Stimulated activated CD4-positive, alpha-beta T cell treated with anti-CD3 and anti-CD28 coated beads, Interleukin-4, amount 100 ng/mL, for 48 hours (primary cell): Measurements from ENCODE around the gene GPS1.

Source experiments
- DNase-seq, 2 donors: peaks; one replicate each; pipeline ENCODE4 v3.0.0-alpha.2; 2020; ENCODE audit warnings: low read depth in 2 of 2

Gene GPS1

DNA sequence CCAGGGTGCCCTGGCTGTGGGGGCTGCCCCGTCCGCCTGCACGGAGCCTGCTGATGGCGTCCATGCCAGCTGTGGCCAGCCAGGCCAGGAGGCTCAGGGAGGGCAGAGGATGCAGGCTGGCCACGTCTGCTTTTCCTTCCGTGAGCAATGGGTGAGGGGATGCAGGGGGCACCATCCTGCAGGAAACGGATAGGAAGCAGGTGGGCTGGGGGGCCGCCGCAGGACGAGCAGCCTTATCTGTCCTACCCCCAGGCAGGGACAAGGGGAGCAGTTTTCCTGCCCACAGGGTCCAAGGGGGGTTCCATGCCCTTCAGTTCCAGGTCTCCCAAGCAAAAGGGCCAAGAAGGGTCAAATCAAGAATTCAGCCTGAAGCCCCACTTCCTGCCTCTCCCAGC lies 7.2 kb downstream of the GPS1 start:
- DNase-seq = no peak

DNA sequence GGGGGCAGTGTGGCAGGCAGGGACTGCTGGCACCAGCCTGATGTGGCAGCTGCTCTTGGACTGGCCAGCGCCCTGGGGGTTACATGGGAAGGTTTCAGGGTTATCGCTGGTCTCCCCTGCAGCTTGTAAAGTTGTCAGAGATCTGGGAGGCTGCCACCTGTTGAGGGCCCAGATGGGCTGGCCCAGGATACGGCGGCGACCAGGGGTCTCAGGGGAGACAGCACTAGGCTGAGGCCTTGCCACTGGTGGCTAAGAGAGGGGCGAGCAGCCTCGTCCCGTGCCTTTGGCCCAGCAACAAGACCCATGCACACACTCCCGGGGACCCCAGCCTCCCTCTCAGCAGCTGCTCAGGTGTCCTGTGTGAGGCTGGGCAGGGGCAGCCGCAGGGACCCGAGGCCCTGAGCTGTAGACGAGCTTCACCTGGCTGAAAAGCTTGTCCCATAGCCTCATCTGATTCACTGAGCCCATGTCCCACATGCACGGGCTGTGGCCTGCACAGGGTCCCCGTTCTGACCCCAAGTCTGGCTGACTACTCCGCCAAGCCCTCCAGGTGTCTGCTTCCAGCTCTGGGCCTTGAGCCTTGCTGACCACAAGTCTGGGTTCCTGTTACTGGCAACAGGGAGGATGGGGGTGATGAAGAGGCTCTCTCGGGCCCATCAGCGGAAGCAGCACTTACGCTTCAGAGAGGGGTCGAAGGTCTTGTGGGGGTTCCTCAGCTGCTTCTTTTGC lies 7.7 kb downstream of the GPS1 start:
- DNase-seq = no peak

DNA sequence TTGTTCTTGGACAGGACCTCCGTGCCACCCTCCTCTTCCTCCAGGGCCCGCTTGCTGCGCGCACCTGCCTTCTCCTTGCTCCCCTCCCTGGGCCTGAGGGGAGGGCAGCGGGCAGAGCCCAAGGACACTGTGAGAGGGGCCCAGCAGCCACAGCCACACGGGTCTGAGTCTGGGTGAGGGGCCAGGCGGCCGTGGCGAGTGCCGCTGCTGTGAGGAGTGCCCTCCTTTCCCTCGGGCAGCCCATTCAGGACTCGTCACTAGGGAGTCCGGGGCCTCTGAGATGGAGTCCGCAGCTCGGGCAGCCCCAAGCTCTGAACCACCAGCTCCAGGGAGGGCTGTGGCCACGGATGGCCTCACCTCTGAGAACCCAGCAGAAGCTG lies 8.3 kb downstream of the GPS1 start:
- no peak for DNase-seq

DNA sequence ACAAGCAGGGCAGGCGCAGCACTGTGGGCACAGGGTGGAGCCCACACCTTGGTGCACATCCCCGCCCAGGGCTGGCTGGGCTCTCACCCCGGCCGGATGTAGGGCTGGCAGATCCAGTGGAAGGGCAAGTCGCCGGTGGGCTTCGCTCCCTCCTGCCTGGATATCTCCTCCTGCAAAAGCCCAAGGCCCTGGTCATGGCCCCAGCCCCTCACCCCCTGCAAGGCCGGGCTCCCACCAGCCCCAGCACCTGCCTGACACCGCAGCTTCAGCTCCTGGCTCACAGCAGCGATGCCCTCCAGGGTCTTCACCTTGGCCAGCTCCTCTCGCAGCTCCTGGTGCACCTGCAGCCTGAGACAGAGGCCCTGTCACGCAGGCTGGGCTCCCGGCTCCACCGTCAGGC lies 8.9 kb downstream of the GPS1 start:
- DNase-seq = no peak

DNA sequence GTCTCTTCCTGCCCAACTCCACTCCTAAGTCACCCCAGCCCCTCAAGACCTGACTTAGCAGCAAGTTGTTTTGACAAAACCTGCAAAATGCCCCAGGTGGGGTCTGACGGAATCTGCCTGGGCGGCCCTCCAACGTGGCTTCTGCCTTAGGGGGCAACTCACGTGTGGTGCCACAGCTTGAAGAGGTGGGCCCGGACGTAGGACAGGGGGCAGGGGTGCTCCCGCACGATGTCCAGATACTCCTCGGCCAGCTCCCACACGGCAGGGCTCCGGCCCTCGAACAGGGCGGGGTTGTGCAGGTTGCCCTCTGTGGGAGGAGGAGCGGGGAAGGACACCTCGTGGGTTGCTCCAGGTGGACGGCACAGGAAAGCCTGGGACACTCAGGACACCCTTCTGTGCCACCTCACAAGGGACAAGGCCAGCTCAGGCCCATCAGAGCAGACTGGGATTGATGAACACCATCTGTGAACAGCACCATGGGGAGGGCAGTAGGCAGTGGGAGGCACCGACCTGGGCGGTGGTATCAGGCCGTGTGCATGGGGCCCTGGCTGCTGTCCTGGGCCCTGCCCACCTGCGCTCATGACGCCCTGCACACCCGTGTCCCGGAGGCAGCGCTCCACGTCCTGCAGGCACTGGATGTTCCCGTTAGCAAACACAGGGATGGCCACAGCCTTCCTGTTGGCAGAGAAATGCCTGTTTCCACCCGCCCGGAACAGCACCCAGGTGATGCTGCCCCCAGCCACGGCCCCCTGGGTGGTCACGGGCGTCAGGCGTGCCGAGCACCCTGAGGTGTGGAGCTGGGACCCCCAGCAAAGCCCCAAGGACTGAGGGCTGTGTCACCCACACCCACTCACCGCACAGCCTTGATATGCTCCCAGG lies 9.6 kb downstream of the GPS1 start:
- DNase-seq = no peak

DNA sequence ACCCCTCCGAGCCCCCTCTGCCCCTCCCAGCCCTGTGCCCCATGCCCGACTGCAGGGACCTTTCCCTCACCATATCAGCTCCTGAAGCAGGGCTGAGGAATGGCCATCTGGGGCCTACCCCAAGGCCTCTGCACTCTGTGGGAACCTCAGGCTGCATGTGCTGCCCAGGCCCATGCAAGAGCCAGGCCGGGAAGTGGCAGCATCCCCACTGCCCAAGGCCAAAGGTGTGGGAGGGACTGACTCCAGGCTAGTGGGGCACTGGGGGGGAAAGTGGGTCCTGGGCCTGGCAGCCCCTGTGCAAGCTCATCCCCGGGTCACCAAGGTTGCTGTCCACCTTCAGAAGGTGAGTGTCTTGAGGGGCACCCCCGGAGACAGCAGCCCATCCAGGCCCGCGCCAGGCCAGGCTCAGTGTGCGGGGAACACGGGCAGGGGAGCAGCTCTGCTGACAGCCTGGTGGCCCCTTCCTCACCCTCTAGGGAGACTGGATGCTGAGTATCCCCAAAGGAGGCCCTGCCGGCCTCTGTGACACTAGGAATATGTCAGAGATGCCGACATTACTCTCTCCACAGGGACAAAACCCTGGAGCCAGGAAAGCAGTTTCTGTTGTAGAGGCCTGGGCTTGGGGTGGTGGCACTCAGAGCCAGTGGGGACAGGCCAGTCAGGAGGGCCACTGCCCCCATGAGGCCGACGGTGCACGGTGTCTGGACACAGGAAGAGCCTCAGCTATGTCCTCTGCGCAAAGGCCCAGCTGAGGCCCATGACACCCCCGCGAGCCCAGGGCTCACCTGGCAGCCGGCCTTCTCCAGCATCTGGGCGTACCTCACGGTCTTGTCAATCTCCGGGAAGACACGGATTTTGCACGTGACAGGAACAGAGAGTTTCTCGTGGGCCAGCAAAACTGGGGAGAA lies 10.6 kb downstream of the GPS1 start:
- no peak for DNase-seq

DNA sequence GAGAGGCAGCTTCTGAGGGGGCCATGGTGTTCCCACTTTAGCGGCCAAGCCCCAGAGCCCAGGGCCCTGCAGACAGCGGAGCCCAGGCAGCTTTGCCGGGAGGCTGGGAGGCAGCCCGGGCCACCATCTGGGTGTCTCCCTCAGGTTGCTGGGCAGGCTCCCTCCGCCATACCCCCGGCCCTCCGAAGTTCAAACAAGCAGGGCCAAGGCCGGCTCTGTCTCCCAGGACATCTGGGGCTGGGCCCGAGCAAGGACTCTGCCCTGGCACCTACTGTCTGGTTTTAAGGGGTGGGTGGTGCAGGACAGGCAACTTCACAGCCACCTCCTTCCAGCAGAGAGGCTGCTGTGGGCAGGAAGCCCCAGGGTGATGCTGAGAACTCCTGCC lies 11.3 kb downstream of the GPS1 start:
- DNase-seq = no peak

DNA sequence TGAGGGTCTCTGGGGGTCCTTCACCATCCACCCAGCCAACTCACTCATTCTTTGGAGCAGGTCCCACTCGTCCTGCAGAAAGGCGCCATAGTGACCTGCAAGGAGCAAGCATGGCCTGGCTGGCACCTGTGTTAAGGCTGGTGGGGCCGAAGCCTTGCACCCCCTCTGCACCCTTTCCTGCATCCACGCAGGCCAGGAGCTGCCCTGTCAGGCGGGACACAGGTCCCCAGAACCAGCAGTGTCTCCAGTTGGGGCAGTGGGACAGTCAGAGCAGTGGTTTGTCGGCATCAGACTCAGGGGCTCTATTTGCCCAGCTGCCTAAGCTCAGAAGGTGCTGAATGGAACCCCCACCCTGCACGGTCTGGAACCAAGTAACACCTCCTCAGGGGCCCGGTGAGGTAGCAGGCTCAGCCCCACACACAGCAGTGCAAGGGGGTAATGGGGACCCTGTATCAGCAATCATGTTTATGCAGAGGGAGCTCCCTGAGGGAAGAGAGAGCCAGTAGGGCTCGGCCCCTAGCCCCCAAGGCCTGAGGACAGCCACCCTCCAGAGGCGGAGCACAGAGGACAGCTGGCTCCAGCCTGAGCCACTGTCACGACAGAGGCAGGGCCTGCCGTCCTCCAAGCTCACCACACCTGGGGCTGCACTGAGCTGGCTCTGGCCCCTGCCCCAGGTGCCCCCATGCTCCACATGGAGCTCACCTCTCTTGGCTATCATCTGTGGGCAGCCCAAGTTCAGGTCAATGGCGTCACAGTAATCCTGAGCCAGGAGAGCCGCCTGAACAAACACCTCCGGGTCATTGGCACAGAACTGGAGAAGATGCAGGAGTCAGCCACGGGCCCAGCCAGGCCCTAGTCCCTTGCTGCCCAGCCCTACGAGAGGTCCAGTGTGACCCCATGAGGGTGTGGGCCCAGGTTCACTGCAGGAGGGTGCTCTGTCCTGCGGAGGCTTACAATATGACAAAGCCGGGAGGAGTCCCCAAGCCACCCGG lies 12.0 kb downstream of the GPS1 start:
- DNase-seq = no peak

DNA sequence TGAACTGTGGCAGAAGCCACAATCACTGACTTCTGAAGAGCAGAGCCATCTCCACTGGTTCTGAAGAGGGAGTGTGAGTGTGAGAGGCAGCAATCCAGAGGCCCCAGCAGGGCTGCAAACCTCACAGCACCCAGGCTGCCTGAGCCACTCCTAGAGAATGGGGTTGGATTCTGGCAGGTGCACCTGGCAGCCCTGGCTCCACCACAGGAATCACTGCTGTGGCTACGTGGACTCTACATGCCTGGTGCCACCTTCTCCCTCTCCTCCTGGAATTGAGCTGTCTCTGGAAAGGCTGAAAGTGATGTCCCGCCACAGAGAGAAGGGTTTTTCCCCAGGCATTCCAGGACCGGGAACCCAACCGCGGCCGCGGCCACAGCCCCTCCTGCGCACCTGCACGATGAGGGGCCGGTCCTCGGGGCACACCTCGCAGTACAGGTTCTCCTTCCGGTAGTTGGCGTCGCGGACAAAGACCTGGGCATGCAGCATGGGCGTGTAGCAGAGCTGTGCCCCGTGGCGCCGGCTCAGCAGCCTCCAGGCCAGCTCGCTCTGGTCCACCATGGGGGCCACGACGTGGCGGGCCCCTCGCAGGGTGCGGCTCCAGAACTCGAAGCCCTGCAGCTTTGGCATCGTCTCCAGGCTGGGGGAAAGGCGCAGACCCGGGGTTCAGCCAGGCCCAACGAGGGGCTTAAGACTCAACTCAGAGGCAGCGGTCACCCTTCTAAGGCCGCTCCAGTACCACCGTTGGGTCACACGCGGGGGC lies 12.9 kb downstream of the GPS1 start:
- no peak for DNase-seq

DNA sequence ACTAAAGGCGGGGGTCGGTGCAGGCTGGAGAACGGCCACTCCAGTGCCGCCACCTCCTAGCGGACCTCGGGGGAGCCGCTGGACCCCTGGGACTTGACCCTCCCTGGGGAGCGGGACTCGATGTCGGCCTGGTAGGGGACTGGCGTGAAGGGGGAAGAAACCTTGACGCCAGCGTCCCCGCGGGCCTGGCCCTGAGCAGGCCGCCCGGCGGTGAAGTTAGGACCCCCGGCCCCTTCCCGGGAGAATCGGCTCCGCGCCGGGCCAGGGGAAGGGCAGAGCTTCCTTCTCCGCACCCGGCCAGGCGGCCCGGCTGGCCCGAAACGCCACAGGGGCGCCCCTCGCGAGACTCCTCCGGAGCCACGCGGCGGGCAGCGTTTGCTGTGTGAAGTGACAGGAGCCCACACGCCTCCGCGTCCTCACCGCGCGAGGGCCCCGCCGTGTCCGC lies 13.5 kb downstream of the GPS1 start:
- DNase-seq = peak in 1 of 2 donors; percentile 23

DNA sequence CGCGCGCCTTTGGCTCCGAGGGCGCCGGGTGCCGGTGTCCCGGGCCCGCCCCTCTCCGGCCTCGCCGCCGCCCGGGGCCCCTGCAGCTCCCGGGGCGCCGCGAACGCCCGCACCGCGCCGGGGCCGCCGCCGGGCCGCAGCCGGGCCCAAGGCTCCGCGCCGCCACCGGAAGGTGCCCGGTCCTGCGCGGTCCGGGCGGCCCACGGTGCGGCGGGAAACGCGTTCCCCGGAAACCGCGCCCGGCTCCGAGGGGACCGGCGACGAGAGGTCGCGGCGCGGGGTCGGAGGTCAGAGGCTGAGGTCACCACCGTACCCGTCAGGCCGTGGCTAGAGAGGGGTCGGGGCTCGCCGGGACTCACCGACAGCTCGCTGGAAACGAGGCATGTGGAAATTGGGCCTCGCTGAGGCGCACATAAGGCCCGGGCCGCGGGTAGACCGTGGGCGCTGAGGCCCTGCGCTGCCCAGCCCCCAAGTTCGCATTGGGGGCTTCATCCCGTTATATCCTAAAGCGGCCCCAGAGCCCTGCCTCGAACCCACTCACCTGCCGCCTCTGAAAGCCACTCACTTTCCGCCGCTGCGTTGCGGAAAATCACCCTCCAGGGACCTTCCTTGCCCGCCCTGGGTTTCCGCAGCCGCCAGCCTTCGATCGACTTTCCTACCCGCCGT lies 14.1 kb downstream of the GPS1 start, which contains the start of gene DUS1L:
Gene DUS1L (minus strand): TSS at position 167 of the 666 bp plus-strand sequence. CDS start 745 bp downstream, outside the sequence.
- peak; percentile 59 to 63 for DNase-seq

DNA sequence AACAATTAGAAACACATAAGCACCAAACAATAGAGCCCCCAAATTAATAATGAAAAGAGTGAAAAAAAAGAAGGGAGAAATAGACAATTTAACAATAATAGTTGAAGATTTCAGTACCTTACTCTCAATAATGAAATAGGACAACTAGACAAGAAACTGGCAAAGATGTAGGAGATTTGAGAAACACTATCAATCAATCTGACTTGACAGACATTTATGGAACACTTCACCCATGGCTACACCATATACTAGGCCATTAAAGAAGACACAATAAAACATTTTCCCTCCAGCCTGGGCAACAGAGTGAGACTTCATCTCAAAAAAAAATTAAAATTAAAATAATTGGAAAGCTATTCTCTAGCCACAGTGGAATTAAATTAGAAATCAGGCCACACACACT lies 18.9 kb downstream of the GPS1 start:
- no peak for DNase-seq

DNA sequence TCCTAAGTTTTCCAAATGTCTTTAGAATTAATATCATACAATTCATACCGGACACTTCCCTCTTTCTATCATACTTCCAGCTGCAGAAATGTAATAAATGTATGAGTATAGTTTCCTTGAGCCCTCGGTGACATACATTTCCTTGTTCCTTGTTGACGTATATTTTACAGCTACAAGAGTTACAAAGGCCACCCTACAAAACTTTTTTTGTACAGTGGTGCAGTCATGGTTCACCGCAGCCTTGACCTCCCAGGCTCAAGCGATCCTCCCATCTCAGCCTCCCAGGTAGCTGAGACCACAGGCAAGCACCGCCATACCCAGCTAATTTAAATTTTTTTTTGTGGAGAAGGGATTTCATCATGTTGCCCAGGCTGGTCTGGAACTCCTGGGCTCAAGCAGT lies 21.1 kb downstream of the GPS1 start:
- DNase-seq = no peak

DNA sequence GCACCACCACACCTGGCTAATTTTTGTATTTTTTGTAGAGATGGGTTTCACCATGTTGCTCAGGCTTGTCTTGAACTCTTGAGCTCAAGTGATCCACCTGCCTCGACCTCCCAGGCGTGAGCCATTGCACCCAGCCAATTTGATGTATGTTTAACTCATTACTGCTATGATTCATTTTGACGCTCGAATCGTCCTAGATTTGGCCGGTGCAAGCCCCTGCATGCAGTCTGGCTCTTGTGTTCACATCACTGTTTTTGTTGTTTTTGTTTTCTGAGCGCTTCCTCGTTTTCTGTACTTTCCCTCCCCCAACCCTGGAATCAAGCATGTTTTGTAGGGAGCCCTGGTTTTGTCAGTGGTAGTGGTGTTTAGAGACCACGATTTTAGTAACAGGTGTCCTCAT lies 21.7 kb downstream of the GPS1 start:
- DNase-seq = no peak

DNA sequence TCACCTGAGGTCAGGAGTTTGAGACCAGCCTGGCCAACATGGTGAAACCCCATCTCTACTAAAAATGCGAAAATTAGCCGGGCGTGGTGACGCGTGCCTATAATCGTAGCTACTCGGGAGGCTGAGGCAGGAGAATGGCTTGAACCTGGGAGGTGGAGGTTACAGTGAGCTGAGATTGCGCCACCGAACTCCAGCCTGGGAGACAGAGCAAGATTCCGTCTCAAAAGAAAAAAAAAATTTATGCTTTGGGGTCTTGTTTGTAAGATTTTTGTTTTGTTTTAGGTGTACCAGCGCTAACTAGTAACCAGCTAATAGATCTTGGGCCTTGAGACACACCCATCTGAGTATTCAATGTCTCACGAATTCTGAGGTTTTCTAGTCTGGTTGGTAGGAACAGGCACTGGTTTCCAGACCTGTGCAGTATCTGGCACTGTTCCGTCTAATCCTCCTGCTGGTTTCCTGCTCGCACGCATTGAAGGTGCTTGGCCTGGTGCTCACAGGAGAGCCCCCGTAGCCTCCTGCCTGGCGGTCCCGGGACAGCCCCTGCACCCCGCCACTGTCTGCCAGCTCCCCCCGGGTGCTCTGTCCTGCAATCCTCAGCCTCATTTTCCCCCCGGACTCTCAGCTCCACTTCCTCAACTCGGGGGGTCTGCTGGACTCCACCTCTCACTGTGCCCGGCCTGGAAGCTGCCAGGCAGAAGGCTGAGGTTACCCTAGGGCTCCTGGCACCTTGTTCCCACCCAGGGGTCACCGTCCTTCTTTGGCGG lies 24.5 kb downstream of the GPS1 start:
- DNase-seq = no peak

DNA sequence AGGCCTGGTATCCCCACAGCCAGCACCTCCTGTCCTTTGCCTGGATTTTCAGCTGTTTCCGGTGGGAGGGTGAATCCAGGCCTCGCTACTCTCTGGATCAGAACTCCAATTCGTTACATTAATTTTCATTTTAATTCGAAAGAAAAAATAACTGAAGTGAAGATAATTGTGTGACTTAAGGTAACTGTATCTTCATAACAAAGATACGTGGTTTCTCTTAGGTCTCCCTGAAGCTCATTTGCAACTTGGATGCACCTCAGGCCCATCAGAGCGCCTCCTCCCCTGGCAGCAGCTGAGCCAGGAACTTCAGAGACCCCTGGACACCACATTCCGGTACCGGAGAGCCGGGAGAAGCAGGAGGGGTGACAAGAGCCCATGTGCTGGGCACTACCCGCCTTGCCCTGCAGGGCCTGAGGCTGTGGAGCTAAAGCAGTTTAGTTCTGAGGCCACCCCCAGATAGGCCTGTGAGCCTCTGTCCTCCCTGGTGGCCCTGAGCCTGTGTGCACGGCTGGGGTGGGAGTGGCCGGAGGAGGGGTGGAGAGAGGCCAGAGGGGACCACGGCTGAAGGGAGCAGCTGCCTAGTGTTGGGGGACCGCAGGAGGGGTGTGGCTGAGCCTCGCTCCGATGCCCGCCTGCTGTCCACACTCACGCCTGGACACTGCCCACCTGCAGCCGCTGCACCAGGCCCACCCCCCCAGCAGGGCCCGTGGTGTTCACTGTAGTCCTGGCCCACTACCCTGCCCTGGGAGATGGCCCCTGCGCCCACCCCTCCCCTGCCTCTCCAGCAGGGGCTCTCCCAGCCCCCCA lies 25.3 kb downstream of the GPS1 start:
- DNase-seq = no peak

DNA sequence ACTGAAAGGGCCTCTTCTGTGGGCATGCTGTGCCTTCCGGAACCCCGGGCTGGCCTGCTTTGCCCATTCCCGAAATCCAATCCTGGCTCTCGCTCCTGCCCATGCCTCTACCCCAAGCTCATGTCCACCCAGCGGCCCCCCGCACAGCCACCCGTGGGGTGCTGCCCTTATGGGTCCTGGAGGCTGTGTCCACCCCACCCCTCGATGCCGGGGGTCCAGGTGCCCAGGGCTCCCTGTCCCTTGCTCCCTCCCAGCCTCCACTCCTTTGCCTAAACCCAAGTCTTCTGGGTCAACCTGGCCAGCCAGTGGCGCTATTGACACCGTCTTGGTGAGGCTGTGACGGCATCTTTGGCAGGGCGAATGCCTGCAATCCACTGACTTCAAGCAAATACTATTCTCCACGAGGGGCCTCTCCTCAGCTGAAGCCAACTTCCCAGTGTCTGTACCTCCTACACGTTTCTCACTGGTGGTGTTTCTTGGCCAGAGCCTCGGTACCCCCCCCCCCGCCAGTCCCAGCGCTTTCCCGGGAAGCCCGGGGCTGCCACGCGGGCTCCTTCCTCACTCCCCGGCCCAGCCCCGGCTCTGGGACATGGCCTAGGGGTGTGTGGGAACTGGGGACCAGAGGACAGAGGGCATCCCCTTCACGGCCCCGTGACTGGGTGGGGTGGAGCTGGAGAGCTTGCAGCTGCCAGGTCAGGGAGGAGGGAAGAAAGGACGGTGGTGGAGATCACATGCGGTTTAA lies 26.1 kb downstream of the GPS1 start:
- DNase-seq = no peak
